Stimulated activated CD8-positive, alpha-beta memory T cell treated with anti-CD3 and anti-CD28 coated beads, Interleukin-2, amount 100 ng/mL, for 48 hours (primary cell): ENCODE measurements around the gene GABBR1.
"Not testable (repeated sequence)": the region's sequence is repeated elsewhere in the genome, so short reads cannot be mapped to it uniquely, and the experiment has no call there.

Experiments
- DNase-seq, 2 donors: peaks; one replicate each; pipeline ENCODE4 v3.0.0-alpha.2; 2020; ENCODE audit warnings: low read depth in 2 of 2

GABBR1 gene

DNA sequence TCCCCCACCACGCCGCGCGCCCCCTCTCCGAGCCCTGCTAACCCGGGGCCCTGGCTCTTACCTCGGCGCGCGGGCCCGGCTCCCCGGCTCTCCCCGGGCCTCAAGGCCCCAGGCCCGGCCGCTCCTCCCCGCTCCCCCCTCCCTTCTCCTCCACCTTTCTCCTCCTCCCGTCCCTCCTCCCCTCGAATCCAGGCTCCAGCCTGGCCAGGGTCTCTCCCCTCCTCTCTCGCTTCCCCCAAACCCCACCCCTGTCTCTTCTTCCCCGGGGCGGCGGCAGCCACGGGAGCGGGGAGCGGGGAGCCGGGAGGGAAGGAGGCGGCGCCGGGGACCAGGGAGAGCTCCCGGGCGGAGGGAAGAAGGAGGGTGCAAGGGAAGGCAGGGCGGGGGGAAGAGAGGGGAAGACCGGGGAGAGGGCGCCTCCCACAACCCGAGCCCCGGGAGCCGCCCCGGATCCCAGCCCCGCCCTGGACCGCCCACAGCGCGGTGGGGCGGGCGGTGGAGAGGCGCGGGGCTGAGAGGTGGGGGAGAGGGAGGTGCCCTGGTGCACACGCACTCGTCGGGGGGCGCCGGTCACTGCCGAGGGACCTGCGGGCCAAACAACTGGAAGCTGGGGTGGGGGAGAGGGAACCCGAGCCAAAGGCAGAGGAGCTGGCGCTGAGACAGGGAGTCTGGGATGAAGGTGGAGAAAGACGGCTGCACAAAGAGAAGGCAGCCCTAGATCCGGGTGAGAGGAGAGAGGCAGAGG is at the start of gene GABBR1:
TSS of gene GABBR1 (minus strand) at position 395 of the 745 bp plus-strand sequence. CDS start 798 bp downstream, outside the sequence.
- DNase-seq: peak; percentile 57 to 61

- no peak for DNase-seq
Observed at GRCh38 chr6:29681811-29682210, 48.8 kb upstream of the GABBR1 start.

- DNase-seq: no peak
Observed at GRCh38 chr6:29680904-29681303, 47.9 kb upstream of the GABBR1 start, which contains the start of gene ZFP57. Gene ZFP57, minus strand, starts transcription at chr6:29681152. Its CDS starts 4,149 bp downstream, at chr6:29677003.

- no peak for DNase-seq
Observed at GRCh38 chr6:29680416-29680815, 47.4 kb upstream of the GABBR1 start.

DNA sequence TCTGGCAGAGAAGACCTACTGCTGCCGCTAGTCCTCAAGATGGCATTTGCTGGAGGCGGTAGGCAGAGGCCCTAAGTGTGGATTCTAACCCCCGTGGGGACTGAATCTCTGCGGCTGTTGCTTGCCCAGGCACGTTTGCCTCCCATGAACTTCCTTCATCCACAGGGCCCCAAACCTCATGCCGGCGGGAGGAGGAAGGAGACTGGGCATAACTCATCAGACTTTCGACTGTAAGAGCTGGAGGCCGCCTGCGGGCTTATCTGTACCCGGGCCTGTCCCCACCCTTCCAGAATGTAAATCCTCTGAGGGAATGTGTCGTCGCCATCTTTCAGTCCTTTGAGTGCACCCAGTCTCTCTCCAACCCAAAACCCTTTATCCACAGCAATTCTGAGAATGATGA is 47.0 kb upstream of the GABBR1 start:
- no peak for DNase-seq

DNA sequence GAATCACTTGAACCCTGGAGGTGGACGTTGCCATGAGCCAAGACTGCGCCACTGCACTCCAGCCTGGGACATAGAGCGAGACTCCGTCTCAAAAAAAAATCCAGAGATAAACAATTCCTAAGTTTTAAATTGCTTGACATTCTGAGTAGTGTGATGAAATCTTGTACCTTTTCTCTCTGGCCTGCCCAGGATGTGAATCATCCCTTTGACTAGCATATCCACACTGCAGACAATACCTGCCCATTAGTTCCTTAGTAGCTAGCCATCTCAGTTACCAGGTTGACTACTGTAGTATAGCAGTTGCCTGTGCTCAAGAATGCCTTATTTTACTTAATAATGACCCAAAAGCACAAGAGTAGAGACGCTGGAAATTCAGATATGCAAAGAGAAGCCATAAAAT is 45.1 kb upstream of the GABBR1 start:
- no peak for DNase-seq

GRCh38 chr6:29676981-29677601 is 44.1 kb upstream of the GABBR1 start:
- no peak for DNase-seq

DNA sequence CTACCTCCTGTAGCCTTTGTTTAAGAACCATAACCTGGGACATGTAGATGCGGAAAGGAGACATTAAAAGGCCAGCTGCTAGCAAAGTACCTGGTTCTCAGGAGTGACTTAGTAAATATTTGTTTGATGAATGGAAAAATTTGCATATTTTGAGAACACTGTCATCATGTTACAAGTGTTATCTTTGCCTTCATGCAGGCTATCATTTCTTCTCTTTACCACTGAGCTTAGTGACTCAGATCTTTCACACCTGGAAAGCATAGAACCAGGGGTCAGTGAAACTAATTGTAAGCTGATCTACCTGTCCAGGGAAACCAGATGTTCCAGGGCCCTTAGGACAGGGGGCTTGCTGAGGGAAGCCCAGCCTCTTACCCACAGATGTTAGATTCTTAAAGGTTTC is 42.6 kb upstream of the GABBR1 start:
- DNase-seq: no peak

GRCh38 chr6:29674008-29674407 is 41.0 kb upstream of the GABBR1 start:
- no peak for DNase-seq

GRCh38 chr6:29673161-29673560 is 40.2 kb upstream of the GABBR1 start:
- no peak for DNase-seq

DNA sequence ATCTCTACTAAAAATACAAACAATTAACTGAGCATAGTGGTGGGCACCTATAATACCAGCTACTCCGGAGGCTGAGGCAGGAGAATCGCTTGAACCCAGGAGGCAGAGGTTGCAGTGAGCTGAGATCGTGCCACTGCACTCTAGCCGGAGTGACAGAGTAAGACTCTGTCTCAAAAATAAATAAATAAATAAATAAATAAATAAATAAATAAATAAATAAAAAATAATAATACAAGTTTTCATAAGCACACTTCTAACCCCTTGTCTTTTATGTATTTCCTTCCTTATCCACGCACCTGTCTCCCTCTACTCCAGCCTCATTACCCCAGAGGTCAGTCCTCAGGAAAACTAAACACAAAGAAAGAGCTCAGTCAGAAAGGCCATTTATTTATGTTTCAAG is 39.1 kb upstream of the GABBR1 start:
- DNase-seq: not testable (repeated sequence)

- no peak for DNase-seq
Observed at GRCh38 chr6:29671026-29671425, 38.0 kb upstream of the GABBR1 start.

DNA sequence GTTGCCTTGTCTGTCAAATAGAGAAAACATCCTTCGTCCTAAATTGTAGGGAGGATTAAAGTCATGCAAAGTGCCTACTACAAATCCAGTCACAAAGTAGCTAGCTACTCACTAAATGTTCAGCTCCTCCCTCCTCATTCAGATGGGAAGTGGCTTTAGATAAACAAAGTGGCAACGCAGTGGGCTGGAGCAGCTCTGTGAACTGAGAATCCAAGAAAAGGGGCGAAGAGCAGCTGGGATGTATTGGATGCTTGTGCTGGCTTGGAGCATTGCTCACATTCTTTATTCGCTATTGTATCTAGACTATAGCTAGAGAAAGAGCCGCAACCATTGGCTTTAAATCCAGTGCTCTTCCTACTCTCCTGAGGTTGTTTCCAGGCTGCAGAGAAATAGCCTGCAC is 34.2 kb upstream of the GABBR1 start:
- DNase-seq: no peak

- no peak for DNase-seq
Observed at GRCh38 chr6:29666826-29667130, 33.8 kb upstream of the GABBR1 start.

DNA sequence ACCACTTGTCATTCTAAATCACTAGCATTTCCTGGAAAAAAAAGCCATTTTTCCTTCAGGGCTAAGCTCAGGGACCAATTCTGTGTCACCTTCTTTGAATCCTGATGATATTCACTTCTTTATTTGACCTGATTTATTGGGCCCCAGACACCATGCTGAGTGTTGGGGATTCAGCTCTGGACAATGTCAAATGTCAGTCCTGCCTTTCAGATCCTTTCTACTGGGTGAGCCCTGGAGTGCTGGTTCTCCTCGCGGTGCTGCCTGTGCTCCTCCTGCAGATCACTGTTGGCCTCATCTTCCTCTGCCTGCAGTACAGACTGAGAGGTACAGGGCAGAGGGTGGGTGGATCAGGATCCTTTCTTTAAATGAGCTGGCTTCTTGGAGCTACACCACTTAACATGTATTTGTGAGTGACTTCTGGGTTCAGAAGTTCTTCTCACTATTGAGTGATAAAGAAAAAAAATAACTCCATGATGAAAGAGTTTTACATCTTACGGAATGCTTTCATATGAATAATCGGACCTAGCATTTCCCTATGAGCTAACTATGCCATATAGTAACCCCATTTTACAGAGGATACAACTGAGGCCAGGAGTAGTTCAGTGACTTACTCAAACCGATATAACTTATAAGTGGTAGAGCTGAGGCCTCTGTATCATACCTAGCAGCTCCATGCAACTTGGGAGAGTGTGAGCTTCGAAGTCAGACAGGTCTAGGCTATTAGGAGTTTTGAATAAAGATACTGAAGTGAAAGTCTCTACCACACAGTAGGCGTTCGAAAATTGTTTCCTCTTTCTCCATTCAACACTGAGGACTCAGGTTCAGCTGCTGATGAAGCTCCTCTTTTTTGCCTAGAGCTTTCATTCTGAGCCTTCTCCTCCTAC is 33.2 kb upstream of the GABBR1 start:
- DNase-seq: no peak

DNA sequence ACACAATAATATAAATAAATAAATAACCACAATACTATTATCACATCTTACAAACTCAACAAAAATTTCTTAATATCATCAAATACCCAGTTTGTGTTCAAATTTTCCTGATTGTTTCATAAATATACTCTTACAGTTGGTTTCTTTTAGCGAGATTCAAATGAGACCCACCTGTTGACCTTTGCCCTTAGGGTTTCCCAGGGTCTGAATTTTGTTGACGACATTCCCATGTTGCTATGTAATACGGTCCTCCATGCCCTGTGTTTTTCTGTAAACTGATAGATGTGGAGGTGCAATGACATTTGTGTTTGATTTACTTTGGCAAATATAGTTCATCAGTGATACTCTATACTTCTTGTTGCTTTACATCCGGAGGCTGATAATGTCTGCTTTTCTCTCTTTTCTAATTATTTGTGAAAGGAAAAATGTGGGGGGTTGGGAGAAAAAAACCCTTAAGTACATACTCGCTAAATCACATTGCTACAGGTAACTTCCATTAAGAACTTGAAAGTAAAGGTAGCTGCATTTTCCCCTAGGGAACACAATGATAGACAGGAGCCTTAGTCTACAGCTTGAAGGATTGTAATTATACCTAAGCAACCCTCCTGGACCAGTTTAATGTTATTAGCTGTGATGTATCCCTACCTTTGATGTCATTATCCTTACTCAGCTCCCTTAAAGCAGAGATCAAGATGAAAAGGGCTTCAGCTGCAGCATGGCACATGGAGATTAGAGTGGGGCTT is 30.5 kb upstream of the GABBR1 start:
- DNase-seq: no peak

- DNase-seq: not testable (repeated sequence)
Observed at GRCh38 chr6:29661502-29662141, 28.6 kb upstream of the GABBR1 start.

DNA sequence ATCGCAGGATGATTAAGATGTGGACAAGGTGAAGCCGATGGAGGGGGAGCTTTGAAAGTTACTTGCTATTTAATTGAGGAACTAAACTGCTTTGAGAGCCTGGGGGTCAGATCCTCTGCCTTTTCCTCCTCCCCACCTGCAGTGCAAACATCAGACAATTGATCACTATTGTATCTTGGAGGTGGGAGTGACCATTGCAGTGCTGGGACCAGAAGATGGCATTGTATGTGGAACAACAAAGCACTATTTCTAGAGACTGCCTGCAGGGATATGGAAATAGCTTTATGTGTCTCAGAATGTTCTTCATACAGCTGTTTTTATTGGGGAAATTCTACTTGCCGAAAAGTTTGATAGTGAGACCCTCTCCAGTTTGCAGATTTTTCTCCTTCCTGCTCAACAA is 28.1 kb upstream of the GABBR1 start:
- DNase-seq: no peak

DNA sequence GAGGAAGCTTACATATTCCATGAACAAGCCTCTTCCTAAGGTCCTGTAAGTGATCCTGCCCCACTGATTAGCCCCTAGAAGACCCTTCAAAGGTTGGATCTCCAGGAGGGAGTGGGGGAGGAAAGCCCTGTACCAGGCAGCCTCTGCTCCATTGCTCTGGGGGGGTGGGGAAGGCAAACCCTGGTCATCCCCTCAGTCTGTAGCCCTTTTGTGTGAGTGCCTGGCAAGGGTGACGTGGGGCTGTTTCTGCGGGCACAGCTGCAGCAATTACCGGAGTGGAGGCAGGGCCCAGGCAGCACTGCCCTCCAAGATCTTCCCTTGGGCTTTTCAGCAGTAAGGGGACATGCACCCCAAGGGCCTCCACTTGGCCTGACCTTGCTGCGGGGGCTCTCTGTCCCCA is 23.8 kb upstream of the GABBR1 start, which contains the start of gene MOG:
TSS of gene MOG (plus strand) at position 295 of the 400 bp plus-strand sequence. CDS start 118 bp downstream, outside the sequence.
- no peak for DNase-seq

DNA sequence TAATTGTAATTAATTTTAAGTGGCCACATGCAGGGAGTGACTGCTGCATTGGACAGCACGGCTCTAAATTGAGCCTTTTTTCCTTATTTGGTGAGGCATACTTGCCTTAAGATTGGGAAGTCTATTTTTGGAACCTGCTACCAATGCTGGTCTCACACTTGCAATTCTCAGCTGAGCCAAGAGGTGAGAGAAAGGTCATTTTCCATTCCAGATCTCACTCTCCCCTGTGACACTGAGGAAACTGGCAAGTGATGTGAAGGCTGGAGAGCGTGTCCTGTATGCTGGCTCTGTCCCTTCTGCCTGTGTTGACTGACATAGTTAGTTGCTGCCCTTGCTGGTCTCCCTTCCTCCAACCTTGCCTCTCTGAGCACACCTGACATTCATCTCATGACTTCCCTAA is 23.2 kb upstream of the GABBR1 start:
- no peak for DNase-seq

DNA sequence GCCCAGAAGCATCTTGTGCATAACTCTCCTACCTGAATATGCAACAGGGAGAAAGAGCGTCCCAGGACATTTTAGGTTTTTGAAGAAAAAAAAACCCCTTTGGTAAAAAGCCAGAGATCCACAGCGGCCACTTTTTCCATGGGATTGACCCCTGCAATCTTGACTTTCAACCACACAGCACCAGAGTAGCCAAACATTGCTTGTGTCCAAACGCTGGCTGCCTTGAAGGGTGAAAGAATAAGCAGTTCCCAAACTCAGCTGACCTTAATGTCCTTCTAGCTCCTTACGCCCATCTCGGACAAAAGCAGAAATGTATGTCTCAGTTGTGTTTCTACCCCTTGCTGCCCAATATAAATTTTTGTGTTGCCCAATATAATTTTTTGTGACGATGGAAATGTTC is 22.7 kb upstream of the GABBR1 start:
- DNase-seq: no peak
